Stimulated activated CD4-positive, alpha-beta T cell treated with anti-CD3 and anti-CD28 coated beads, TNF-alpha, amount 100 ng/mL, for 24 hours (primary cell): ENCODE measurements around the gene METAP2.
"Not testable (repeated sequence)": the region's sequence is repeated elsewhere in the genome, so short reads cannot be mapped to it uniquely, and the experiment has no call there.

Source experiments
- DNase-seq, 3 experiments: peaks; one replicate each; pipeline ENCODE4 v3.0.0-alpha.2; 2020; ENCODE audit warnings: low read depth in 3 of 3

METAP2 gene

GRCh38 chr12:95462551-95462950, 11.4 kb upstream of the METAP2 start:
- DNase-seq, result no peak

DNA sequence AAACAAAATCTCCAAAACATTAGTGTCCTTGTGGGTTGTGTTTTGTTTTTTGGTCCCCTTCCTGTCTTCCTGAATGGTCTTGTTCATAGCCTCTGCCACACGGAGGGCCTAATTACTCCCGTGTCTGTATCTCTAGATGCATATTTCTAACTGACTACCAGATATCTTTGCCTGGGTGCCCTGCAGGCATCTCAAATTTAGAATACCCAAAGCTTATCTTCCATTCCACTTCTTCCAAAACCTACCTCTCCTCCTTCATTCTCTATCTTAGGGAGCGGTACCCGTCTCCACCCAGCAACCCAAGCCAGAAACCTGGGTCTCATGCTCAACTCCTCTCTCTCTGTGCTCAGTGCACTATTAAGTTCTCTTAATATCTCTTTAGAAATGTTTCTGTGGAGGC, 10.9 kb upstream of the METAP2 start:
- no peak for DNase-seq

DNA sequence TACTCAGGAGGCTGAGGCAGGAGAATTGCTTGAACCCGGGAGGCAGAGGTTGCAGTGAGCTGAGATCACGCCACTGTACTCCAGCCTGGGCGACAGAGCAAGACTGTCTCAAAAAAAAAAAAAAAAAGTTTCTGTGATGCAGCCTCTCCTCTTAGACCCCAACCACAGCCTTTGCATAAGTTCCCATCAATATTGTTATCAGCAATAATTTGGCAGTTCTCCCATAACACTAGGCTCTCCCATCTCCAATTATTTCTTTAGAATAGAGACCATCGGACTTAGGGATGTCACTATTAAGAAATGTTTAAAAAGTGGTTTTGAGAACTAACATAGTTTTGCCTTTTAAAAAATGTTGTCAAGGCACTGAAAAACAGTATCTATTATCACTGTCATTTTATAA, 10.2 kb upstream of the METAP2 start:
- DNase-seq, result not testable (repeated sequence)

DNA sequence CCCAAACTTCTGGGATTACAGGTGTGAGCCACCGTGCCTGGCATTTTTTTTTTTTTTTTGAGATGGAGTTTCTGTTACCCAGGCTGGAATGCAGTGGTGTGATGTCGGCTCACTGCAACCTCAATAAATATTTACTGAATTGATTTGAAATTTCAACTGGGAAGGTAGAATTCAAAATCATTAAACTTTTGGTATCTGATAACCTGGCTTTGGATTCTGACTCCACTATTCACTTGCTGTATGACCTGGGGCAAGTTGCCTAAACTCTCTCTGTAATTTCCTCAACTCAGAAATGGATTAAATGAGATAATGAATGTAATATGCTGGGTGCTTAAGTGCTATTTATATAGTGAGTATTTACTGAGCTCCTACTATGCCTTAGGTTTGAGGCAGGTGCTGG, 8.7 kb upstream of the METAP2 start:
- DNase-seq, result no peak

- no peak for DNase-seq
Measured at GRCh38 chr12:95470300-95470699, 3.7 kb upstream of the METAP2 start.

GRCh38 chr12:95473231-95473883, 595 bp upstream of the METAP2 start:
- DNase-seq, result peak in 1 of 3 experiments; percentile 4

- DNase-seq, result no peak
Measured at GRCh38 chr12:95474660-95474958, 657 bp downstream of the METAP2 start.

DNA sequence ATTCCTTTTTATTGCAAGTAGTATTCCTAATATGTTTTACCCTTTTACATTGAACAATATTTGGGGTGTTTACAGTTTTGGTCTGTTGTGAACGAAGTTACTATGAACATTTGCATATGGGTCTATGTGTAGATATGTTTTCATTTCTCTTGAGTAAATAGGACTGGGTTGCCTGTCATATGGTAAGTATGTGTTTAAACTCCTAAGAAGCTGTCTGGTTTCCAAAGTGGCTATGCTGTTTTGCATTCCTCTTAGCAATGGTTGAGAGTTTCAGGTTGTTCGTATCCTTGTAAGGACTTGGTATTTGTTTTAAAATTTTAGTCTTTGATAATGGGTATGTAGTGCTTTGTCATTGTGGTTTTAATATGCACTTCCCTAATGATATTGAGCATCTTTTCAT, 6.3 kb downstream of the METAP2 start:
- DNase-seq, result no peak

DNA sequence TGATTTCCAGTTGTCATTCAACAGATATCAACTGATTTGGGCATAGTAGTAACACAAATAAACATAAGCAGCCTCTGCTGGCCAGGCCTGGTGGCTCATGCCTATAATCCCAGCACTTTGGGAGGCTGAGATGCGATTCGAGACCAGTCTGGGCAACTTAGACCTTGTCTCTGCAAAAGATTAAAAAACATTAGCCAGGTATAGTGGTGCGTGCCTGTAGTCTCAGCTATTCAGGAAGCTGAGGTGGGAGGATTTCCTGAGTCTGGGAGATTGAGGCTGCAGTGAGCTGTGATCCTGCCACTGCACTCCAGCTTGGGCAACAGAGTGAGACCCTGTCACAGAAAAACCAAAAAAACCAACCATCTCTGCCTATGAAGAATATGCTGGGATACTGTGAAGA, 7.1 kb downstream of the METAP2 start:
- DNase-seq, result no peak

- no peak for DNase-seq
Measured at GRCh38 chr12:95481888-95482287, 7.9 kb downstream of the METAP2 start.

GRCh38 chr12:95482564-95482963, 8.6 kb downstream of the METAP2 start:
- DNase-seq, result not testable (repeated sequence)

GRCh38 chr12:95484524-95484923, 10.6 kb downstream of the METAP2 start:
- no peak for DNase-seq

GRCh38 chr12:95487024-95487423, 13.1 kb downstream of the METAP2 start:
- DNase-seq, result no peak

DNA sequence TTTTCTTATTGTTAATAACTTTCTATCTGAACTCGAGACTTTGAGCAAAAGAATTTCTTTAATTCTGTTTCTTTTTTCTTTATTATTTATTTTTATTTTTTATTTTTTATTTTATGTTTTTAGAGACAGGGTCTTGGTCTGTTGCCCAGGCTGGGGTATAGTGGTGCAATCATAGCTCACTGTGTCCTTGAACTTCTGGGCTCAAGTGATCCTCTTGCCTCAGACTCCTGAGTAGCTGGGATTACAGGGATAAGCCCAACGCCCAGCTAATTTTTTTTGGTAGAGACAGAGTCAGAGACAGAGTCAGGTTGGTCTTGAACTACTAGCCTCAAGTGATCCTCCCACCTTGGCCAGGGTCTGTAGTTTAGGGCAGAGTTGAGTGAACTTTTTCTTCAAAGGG, 18.5 kb downstream of the METAP2 start:
- no peak for DNase-seq

- DNase-seq, result no peak
Measured at GRCh38 chr12:95494888-95495287, 20.9 kb downstream of the METAP2 start.

GRCh38 chr12:95495433-95495832, 21.5 kb downstream of the METAP2 start:
- DNase-seq, result no peak

DNA sequence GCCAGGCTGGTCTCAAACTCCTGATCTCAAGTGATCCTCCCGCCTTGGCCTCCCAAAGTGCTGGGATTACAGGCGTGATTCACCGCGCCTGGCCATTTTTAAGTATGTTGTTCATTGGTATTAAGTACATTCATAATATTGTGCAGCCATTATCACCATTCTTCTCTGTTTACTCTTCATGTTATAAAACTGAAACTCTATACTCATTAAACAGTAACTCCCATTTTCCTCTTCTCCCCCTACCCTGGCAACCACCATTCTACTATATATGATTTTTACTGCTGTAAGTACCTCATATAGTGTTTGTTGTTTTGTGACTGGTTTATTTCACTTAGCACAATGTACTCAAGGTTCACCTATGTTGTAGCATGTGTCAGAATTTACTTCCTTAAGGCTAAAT, 23.1 kb downstream of the METAP2 start:
- no peak for DNase-seq

GRCh38 chr12:95498968-95499367, 25.0 kb downstream of the METAP2 start:
- no peak for DNase-seq

- DNase-seq, result no peak
Measured at GRCh38 chr12:95499772-95500171, 25.8 kb downstream of the METAP2 start.

- DNase-seq, result no peak
Measured at GRCh38 chr12:95504140-95504539, 30.2 kb downstream of the METAP2 start.

DNA sequence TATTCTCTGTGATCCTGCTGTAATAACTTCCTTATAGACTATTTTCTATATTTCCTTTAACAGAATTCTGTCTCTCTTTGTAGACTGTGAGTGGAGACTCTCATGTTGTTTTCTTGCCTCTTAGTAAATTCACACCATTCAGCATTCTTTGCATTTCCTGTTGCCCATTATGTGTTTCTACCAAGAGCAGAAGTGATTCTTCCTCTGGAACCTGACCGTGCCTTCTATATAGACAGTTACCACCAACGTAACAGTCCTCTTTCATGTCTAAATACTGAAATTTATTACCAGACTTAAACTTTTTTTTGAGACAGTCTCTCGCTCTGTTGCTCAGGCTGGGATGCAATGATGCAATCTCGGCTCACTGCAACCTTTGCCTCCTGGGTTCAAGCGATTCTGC, 31.1 kb downstream of the METAP2 start:
- no peak for DNase-seq

- no peak for DNase-seq
Measured at GRCh38 chr12:95506707-95507523, 33.0 kb downstream of the METAP2 start.

DNA sequence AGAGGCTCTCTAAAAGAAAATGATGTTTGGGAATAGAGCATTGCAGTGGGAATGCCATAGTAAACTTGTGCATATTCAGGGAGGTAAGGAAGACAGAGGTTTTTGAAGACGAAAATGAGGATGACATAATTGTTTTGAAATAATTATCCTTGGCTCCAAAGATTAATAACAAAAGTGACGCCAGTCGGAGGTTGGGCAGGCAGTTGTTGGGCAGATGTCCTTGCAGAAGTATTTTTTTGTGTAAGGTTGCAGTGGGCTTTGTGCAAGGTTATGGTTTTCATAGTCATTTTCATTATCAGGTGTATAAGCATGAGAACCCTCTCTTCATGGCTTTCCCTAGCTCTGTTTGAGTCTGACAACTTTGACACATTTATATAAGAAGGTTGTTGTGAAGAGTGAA, 35.3 kb downstream of the METAP2 start:
- no peak for DNase-seq

GRCh38 chr12:95511977-95512376, 38.0 kb downstream of the METAP2 start:
- no peak for DNase-seq
